Mucosa of descending colon (tissue), 3 donors: ENCODE data around the gene POLR1H. TPM values are rescaled to one million over a fixed set of nuclear protein-coding genes. Genes with fewer than 3 reads are reported as not detected.

Experiments used
- ATAC-seq: fragments of 200-7000 bp; cut with Tn5 transposase; one replicate; pipeline ENCODE4 v1.9.1; 2020; ENCODE audit warnings: mild to moderate bottlenecking, moderate library complexity
- DNase-seq, 3 donors: peaks; one replicate each; pipeline ENCODE4 v3.0.0-alpha.2; 2020
- H3K36me3 ChIP-seq: fragments of 200-600 bp; one replicate; pipeline ENCODE4 v1.8.0; 2021; ENCODE audit warnings: low read depth, mild to moderate bottlenecking
- H3K4me1 ChIP-seq: fragments of 200-600 bp; one replicate; pipeline ENCODE4 v1.8.0; 2021; ENCODE audit warnings: low read depth, mild to moderate bottlenecking
- H3K4me3 ChIP-seq: fragments of 200-600 bp; one replicate; pipeline ENCODE4 v1.8.0; 2021; ENCODE audit warnings: mild to moderate bottlenecking
- H3K9me3 ChIP-seq: fragments of 200-600 bp; one replicate; pipeline ENCODE4 v1.8.0; 2021; ENCODE audit warnings: mild to moderate bottlenecking
- CTCF ChIP-seq: fragments of 200-600 bp; IDR thresholded peaks from one replicate; pipeline ENCODE4 v1.8.0; 2022; ENCODE audit warnings: antibody characterized with exemption, mild to moderate bottlenecking
- intact Hi-C, 2 donors: fragments of 100-400 bp; cut with DNase I in 1 of 2; cut with micrococcal nuclease in 1 of 2; formaldehyde crosslinking; loops; one replicate each; pipeline versions ENCODE4 v1.11.0 to v1.11.1; 2022; cut with DNase I, micrococcal nuclease
- total RNA-seq, 3 donors: library from RNA; stranded (reverse); fragmentation: NEBNext Ultra II Directional in 2 of 3; extraction: Animal tissue kit (Norgen Biotek cat#: 25700) in 2 of 3; gene quantifications; one replicate each; pipeline versions ENCODE4 v1.2.1 to v1.2.4, GENCODE V29; 2021 to 2023
- donor health status: DM: no; HTN: no; CAD: no; lungs with moderate emphysema.
- donor health status: DM: no; HTN: no; CAD: no.
- donor health status: DM: no; HTN: yes; CAD: no.

Gene POLR1H
- total RNA-seq, 3 donors from 2014 or later, result 22.4 to 31.7 (median 23.0) TPM

DNA sequence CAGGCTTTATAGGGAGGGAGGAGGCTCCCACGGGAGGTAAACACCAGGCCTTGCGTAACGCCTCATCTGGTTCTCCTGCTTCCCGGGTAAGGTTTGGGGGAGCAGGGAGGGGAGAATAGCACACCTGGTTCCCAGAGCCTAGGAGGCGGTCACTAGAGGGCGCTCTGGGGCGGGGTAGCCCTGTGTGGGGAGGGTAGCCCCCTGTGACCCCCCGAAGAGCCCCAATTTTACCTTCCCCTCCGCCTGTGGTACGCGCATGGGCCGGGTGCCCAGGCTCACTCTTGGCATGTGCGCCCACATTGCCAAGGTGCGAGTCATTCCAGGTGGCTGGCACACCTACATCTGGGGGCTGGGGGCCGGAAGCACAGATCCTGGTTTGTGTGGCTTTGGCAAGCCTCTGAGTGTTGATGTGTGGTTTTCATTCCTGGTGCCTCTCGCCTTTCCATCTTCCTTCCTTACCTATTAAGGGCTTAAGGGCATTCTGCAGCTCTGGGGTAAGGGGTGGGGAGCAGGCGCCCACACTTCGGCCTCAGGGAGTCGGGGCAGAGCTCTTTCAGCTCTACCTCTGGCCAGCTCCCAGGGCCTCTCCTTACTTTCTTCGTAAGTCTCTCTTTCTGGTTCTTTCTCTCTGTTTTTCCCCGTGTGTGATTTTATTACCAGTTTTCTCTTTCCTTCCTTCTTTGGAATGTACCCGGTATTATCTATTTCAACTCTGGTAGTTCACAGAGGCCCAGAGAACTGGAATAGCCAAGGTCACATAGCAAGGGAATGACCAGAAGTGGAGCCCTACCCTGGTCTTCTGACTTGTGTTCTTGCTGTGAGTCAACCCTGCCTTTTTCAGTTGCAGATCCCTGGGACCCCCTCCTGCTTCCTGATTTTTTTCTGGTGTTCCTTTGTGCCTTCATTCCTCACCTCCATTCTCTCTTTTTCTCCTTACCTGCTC is 15.0 kb downstream of the POLR1H start:
- ATAC-seq (peak; percentile 77), DNase-seq (peak; percentile 61 to 66 (median 61))
- H3K4me1 ChIP-seq, result peaks cover 13% of the 10 kb centered on the region
- H3K36me3 ChIP-seq, result no peaks in the 10 kb centered on the region
- intact Hi-C loops, result no loop called here
- no peaks in the 10 kb centered on the region for H3K9me3 ChIP-seq
- TF ChIP-seq CTCF, result no peak
- no peak overlapping the region for H3K4me3 ChIP-seq

- no peak for TF ChIP-seq CTCF
- no peaks in the 10 kb centered on the region for H3K9me3 ChIP-seq
- intact Hi-C loops, result no loop called here
- ATAC-seq, result no peak
- H3K4me3 ChIP-seq, result no peak overlapping the region
- no peaks in the 10 kb centered on the region for H3K36me3 ChIP-seq
- no peak for DNase-seq
- H3K4me1 ChIP-seq, result peaks cover 13% of the 10 kb centered on the region
Measured at GRCh38 chr6:30077218-30077617, 16.2 kb downstream of the POLR1H start.

GRCh38 chr6:30087876-30088275 is 26.8 kb downstream of the POLR1H start:
- TF ChIP-seq CTCF, result no peak

GRCh38 chr6:30091577-30092381 is 30.7 kb downstream of the POLR1H start:
- no peak for TF ChIP-seq CTCF
- DNase-seq (peak; percentile 81 to 86 (median 83)), ATAC-seq (peak; percentile 88)
- H3K4me1 ChIP-seq, result peaks cover 6% of the 10 kb centered on the region
- intact Hi-C loops, result no loop called here
- H3K4me3 ChIP-seq, result no peak overlapping the region
- H3K36me3 ChIP-seq, result no peaks in the 10 kb centered on the region
- no peaks in the 10 kb centered on the region for H3K9me3 ChIP-seq

More at GRCh38 chr6:30087876-30088275, 26.8 kb downstream of the POLR1H start:
- Histone ChIP-seq H3K4me3 (no peak overlapping the region), H3K9me3 (no peaks in the 10 kb centered on the region), H3K4me1 (peaks cover 6% of the 10 kb centered on the region), H3K36me3 (no peaks in the 10 kb centered on the region)
- no peak for ATAC-seq
- intact Hi-C loops, result no loop called here
- no peak for DNase-seq

GRCh38 chr6:30092852-30093543 is 31.9 kb downstream of the POLR1H start:
- no peak for TF ChIP-seq CTCF
- no peak for DNase-seq
- intact Hi-C loops, result no loop called here
- no peak for ATAC-seq
- Histone ChIP-seq H3K9me3 (no peaks in the 10 kb centered on the region), H3K4me3 (no peak overlapping the region), H3K4me1 (peaks cover 6% of the 10 kb centered on the region), H3K36me3 (no peaks in the 10 kb centered on the region)
